VCaP (cell line): ENCODE data around the gene OTOGL.
A peak's percentile ranks its signal among the peaks of the same experiment; 100 is the strongest.

Source experiments
- H3K27ac ChIP-seq: fragments of 450-650 bp; 2 replicates; pipeline ENCODE4 v1.5.1; 2017
- TF ChIP-seq, protein P1 (sequence below): fragments of 450-650 bp; conservative IDR thresholded peaks from 2 replicates; pipeline ENCODE4 v1.5.1; 2017; ENCODE audit warnings: mild to moderate bottlenecking, moderate library complexity

Gene OTOGL

DNA sequence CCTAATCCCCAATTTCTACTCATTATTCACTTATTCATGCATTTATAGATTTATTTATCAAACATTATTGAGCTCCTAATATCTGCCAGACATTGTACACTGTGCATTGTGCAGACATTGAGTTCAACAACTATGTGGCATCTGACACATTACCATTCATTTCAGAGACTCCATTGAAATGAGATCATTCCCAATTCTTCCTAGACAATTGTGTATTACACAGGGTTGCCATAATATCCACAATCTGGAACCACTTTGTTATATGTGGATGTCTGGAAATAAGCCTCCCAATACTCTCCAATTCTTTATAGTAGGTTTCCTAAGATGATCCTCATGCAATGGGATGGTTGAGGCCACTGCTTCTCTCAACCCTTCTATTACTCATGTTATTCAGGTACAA lies 165.0 kb downstream of the OTOGL start:
- TF ChIP-seq, protein P1, sequence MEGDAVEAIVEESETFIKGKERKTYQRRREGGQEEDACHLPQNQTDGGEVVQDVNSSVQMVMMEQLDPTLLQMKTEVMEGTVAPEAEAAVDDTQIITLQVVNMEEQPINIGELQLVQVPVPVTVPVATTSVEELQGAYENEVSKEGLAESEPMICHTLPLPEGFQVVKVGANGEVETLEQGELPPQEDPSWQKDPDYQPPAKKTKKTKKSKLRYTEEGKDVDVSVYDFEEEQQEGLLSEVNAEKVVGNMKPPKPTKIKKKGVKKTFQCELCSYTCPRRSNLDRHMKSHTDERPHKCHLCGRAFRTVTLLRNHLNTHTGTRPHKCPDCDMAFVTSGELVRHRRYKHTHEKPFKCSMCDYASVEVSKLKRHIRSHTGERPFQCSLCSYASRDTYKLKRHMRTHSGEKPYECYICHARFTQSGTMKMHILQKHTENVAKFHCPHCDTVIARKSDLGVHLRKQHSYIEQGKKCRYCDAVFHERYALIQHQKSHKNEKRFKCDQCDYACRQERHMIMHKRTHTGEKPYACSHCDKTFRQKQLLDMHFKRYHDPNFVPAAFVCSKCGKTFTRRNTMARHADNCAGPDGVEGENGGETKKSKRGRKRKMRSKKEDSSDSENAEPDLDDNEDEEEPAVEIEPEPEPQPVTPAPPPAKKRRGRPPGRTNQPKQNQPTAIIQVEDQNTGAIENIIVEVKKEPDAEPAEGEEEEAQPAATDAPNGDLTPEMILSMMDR: no peak
- no peak overlapping the region for H3K27ac ChIP-seq

DNA sequence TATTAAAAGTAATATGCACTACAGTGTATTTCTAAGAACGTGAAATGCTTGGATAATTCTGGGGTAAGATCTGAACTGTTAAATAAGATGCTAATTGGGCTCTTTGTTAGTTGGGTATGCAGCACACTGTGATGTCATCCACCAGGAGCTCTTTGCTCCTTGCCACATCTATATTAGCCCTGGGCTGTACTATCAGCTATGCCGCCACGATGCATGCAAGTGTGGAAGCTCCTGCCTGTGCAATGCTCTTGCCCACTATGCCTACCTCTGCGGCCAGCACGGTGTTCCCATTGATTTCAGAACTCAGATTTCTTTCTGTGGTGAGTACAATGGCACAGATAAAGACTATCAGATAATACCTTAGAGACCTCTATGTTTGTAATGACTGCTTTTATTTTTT lies 165.6 kb downstream of the OTOGL start:
- TF ChIP-seq, protein P1: no peak

DNA sequence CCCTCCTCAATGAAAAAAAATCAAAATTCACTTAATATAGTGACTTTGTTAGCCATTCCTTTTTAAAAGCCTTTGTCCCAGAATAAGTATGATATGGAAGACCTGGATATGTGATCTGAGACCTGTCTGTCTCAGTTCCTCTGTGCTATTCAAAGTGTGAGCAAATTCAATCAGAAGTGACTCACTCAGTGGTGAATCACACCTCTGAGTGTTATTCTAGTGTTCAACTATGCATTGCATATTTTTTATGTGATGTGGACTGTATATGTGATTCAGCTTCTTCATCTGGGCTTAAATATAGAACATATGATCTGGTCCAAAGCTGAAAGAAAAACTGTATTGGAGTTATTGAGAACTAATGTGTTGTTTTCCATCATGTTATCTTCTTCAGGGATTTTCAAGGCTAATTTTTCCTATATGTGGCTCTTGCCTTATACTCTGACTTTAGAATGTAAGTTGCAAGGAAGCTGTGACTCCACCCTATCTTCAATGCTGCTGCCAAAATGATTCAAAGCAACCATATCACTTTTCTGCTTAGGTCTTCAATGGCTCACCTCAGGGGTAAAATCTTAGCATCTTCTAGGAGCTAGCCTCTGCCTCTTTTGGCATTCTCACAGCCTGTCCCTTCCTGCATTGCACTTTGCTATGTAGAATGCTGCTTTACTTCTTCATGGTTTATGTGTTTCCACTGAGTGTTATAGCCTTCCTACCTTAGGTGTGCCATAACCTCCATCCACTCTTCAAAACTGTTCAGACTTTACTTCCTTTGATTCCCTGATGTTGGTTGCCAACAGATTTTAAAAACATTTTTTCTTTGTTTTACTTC lies 169.8 kb downstream of the OTOGL start:
- TF ChIP-seq, protein P1: no peak
- no peak overlapping the region for H3K27ac ChIP-seq

More for the DNA sequence above, 165.6 kb downstream of the OTOGL start:
- no peak overlapping the region for H3K27ac ChIP-seq

DNA sequence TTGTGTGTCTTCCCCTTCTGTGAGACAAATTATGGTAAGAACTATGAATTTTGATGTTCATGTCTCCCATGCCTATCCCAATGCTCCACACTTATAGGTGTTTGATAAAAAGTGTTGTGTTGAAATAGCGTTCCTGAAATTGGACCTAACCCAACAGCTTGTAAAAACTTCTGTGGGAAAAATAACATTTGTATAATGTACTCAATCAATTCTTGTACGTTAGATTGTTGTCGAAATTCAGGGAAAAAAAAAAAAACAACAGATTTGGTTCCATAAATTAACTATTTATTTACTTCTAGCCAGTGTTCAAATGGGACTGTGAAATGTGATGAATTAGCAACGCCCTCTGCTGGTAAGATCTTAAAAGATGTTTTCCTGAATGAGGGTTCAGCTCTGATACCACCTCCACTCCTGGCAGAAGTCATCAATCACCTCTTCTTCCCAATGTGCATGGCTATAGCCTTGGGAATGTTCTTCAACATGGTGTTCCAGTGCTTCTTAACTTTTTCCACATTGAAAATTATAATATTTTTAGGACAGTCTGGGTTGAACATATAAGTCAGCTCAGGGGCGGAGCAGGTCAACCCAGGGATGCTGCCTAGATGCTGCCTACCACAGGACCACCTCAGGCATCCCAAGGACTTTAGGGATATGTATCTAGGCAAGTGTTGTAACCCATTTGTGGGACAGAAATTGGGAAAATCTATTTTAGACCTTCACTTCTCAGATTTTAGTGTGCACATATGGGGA lies 170.6 kb downstream of the OTOGL start:
- TF ChIP-seq, protein P1: peak; percentile 84
- H3K27ac ChIP-seq: no peak overlapping the region

DNA sequence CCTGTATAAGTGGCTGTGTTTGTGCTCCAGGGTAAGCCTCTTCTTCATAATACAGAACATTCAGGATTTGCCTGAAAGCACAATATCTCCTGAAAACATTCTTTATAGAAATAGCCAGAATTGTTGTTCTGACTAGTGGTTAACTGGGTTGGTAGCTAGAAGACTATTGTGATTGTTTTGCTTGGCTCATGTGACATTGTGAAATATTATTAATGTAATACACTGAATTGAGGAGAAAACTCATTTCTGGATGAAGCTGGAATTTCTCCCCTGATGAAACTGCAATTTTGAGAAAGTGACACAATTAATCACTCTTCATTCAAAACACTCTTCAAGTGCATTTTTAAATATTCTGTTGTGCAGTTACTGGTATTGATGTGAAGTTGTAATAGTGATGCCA lies 172.4 kb downstream of the OTOGL start:
- H3K27ac ChIP-seq: no peak overlapping the region
- TF ChIP-seq, protein P1: no peak

DNA sequence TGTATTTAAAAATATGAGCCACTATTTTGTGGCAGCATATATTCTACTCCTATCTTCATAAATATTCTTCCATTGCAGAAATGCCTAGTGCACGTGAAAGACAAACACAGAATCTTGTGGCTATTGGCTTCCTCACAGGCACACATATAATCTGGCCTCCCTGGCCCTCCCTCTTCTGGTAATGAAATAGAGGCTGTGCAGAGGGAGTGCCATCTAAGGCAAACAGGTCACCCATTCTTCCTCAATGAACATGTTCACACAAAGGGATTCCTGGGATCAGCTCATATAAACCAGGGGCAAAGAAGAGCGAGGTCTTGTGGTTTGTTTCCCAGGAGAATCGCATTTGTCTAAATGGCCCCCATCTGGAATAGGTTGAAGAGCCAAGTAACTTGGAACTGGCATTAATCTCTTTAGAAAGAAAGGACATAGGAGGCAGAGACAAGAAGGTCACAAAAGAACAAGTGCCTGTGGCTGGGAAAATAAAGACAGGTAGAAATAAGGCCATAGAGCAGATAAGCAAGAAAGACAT lies 173.1 kb downstream of the OTOGL start:
- TF ChIP-seq, protein P1: no peak
- no peak overlapping the region for H3K27ac ChIP-seq

DNA sequence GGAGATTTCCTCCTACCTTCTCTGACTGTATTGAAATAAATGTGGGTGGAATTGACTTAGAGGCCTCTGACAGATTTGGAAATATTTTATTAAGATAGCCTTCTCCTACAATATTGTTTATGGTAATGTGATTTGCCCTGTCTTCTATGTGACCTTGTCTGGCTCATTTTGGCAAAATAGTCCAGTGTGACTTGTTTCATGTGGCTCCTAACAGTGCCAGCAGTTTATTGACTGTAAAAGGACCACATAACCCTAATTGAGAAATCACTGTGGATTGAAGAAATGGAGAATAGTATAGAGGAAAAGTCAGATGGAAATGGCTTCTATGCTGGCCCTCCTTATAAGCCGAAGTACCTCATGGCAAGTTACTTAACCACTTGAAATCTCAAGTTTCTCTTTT lies 173.8 kb downstream of the OTOGL start:
- no peak overlapping the region for H3K27ac ChIP-seq

More for the DNA sequence above, 173.8 kb downstream of the OTOGL start:
- TF ChIP-seq, protein P1: no peak
